DMS153 treated with DMSO at 0.1 percent for 48 hours (cell line): Measurements from ENCODE around the gene KRTDAP.

Source experiments
- DNase-seq: peaks from one replicate; lab custom pipeline; 2025; ENCODE audit not compliant: unreplicated experiment; lab: John Stamatoyannopoulos, UW

The KRTDAP gene, protein sequence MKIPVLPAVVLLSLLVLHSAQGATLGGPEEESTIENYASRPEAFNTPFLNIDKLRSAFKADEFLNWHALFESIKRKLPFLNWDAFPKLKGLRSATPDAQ

DNA sequence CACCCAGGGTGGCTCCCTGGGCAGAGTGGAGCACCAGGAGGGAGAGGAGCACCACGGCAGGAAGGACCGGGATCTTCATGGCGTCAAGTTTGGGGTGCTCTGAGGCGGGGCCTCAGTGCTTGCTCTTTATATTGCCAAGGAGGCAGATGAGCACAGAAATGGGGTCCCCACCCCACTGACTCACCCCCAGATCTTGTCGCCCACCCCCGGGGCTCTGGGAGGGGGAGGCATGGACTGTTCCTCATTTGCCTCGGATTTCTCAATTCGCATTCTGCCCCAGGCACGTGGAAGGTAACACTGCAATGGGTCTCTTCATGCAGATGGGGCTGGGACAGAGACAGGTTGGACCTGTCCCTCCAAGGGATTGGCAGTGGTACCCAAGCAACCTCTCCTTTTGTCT, at the start of gene KRTDAP:
TSS of gene KRTDAP (minus strand) at position 101 of the 400 bp plus-strand sequence. CDS start at position 79, 22 bp downstream.
- DNase-seq: no peak

DNA sequence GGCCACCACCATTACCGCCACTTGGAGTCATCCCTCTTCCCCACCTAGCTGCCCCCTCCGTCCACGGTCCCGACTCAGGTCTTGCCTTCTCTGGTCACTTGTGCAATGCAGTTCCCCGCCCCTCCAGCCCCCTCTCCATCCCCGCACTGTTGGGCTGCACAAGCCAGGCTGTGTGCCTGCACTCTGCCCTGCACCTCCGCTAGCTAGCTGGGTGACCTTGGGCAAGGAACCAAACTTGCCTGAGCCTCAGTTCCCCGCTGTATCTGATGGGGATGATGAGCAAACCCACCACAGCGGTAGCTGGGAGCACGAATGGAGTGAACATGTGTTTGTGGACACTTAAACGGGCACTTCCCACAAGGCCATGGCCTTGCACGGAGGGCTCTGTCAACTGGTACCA, 49.6 kb upstream of the KRTDAP start:
- DNase-seq: no peak

DNA sequence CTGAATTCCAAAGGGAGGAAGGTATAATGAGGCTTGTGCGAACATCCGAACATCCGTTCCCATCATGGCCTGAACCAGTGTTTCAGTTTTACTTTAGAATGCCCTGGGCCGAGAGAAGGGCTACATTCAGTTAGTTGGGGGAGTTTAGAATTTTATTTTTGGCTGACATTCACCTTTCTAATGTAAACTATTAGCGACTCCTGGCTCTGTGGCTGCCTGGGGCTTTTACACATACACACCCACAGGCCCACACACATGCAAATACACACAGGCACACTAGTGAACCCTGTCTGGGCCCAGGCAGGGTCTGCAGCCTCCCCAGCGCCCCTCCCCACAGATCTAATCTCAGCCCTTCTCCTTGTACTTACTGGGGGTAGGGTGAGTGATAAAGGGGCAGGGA, 49.0 kb upstream of the KRTDAP start:
- no peak for DNase-seq

DNA sequence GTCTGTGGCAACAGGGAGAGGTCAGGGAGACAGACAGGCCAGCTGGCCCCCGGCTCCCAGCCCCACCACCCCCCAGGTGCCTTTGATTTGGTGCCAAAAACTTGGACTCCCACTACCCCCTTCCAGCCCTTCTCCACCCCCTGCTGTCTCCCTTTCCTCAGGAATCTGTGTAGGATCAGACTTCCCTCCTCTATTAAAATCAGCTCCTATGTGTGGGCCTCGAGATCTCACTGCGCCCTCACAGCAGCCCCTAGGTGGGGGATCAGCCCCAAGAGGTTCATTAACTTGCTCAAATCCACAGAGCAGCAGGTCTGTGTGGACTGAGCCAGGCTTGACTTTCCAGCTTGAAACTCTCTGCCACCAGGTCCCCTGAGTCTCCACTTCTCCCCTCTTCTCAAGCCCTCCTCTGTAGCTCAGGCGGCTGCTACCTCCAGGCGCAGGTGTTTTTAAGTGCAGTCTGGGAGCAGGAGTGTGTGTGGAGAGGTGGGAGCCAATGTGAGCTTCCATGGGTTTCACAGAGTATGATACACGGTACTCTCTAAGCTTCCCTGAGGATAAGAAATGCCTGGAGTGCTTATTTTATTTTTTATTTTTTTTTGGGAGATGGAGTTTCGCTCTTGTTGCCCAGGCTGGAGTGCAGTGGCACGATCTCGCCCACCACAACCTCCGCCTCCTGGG, 44.7 kb upstream of the KRTDAP start:
- no peak for DNase-seq

DNA sequence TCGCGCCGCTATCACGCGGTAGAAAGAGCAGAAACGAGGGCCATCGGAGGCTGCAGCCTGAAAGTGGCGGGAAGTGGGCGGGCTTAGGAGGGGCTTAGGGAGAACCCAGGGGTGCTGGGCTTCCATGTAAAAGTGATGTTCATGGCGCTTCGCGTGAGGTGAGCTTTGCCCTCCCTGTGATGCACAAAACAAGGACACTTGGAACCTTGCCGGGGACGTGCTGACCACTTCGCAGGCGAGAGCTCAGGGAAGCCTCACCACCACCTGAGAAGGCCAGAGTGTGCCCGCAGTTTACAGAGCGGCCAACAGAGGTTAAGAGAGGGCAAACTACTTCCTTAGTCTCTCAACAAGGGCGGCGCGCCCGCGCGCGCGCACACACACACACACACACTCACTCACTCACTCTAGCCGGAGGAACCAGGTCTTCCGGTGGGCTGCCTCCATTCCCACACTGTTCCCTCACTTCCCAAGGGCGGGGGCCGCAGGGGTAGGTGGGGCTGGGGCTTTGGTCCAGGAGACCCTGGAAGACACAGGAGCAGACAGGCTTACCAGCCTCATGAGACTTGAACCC, 43.6 kb upstream of the KRTDAP start:
- DNase-seq: no peak

DNA sequence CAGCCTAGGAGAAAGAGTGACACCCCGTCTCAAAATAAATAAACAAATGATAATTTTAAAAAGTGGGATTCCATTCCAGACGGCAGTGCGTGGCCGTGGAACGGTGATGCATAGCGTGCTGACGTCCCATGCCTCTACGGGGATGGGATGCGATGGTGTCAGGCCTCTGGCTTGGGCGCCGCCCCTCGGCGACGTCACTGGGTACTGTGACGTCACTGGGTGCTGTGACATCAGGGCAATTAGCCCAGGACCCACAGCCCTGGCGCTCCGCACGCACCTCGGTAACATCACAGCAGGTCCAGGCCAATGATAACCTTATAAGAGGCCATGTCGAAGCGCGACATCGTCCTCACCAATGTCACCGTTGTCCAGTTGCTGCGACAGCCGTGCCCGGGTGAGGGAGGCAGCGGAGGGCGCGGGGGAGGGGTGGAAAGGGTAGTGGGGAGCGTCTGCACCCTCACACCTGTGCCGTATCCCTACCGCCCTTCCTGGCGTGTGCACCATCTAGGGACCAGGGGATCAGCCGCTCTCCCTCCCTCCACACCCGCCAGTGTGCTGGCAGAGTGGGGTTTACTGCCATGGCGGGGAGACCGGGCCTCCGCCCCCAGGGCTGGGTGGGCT, 43.0 kb upstream of the KRTDAP start, which contains the start of gene GAPDHS:
TSS of gene GAPDHS (plus strand) at position 256 of the 621 bp plus-strand sequence. CDS start at position 328, 72 bp downstream.
- DNase-seq: no peak

DNA sequence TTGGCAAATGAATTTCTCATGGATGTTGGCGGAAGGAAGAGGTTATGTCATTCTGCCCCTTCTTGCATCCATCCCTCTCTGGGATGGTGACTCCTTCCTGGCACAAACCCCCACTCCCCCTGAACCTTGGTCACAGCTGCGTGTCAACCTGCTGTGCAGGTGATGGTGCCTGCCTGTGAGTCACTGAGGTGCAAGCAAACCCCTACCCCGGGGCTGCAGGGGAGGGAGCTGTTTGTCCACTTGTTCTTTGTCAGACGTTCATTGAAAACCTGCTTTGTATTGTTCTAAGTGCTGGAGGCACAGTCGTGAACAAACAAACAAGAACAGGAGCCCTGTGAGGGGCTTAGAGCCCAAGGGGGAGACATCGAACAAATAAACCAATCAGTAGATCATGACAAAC, 41.0 kb upstream of the KRTDAP start:
- no peak for DNase-seq

DNA sequence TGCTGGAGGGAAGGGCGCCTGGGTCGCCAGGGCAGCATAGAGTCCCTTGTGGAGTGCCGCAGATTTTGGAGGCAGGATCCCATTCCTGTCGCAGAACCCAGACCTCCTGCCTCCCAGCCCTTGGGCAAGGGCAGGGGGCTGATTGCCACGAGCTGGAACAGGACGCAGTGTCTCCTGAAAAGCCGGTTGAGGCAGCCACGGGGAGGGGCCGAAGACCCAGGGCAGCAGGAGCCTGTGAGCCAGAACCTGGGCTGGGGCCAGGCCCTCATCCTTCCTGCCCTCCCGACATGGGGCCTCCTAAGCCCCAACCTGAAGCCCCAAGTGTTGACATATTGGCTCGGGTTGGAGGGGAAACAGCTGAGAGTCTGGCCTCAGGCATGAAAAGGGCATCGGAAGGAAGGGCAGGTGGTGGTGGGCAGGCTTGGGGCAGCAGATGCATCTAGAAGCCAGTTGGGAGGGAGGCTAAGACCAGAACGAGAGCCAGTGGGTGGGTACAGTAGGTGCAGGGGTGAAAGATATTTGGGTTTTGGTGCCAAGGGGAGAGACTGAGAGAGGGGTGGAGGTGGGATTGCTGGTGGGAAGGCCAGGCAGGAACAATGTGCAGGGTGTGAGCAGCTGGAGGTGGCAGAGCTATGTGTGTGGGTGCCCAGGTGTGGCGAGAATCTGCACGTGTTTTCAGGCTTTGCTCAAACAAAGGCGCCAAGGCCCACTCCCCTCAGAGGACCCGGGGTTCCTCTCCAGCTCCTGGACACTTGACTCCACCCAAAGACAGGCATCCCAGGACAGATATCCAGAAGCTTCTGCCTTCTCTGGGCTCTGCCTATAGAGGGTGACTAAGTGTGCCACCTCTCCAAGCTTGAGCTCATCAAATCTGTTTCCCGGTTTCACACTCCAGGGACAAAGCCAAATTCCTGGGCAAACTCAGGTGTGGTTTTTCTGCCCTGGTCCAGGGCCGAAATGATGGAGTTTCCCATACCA, 39.3 kb upstream of the KRTDAP start:
- no peak for DNase-seq

DNA sequence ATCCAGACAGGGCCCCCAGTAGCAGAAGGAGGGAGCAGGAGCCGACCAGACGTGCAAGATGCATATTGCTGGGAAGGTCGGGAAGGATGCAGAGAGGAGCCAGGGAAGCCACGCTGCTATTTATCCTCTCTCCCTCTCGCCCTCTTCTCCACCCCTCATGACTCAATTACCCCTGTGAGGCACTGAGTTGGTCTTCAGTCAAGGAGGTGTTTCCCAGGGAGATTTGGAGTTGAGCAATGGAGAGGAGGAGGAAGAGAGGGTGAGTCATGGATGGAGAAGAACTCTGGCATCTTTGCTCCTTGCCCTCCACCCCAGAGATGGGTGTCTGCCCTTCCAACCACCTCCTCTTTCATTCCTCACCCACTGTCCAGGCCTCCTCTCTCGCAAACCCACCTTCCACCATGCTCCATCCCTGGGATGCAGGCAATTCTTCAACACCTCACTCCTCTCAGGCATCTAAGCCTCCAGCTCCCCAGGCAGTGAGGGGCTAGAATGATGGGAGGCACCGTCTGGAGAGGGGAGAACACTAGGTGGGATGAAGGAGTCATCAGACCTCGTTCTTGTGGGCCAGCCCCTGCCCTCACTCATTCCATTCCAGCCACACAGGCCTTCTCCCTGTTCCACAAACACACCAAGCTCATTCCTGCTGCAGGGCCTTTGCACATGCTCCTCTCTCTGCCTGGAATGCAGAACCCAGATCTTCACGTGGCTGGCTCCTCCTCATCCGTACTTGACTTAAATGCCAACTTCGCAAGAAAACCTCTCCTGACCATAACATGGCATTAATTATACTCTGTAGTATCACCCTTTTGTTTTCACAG, 38.2 kb upstream of the KRTDAP start, which contains the start of gene SBSN:
TSS of gene SBSN (minus strand) at position 94 of the 821 bp plus-strand sequence. CDS start at position 64, 30 bp downstream.
- no peak for DNase-seq

DNA sequence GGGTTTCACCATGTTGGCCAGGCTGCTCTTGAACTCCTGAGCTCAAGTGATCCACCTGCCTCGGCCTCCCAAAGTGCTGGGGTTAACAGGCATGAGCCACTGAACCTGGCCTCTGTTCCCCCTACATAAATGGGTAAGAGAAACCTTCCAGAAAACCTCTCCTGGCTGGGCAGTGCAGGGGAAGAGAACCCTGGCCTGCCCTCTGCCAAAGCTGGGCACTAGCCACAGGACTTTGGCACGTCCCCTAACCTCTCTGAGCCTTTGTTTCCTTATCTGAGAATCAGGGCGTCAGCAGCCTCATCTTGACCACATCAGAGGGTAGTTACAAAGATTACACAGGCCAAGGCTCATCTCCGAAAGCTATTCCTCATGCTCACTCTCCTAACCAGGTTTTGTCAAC, 35.6 kb upstream of the KRTDAP start:
- no peak for DNase-seq

DNA sequence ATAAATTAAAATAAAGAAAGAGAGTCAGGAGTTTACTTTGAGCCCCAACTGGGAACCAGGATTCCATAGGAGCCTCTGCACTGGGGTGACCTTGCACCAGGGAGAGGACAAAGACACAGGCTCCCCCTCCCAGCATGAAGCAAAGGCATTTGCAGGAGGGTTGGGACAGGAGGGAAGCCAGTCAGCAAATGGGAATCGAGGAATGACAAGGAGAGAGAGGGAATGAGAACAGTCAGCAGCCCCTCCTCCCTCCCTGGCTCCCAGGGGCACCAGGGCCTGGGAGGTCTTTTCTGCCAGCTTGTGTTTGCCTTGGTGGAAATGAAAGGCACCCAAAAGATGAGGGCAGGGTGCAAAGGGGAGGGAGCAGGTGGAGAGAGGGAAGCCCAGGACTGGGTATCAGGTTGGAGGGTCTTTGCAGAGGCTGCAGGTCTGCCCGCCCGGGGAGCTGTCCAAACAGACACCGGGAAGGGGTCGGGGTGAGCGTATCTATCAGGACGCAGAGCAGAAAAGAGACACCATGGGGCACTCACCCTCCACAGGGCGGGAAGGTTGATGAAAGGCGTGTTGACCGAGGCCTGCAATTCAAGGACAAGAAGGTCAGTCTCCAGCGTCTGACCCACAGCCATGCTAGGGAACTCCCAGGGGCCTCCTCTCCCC, 34.0 kb upstream of the KRTDAP start:
- no peak for DNase-seq

DNA sequence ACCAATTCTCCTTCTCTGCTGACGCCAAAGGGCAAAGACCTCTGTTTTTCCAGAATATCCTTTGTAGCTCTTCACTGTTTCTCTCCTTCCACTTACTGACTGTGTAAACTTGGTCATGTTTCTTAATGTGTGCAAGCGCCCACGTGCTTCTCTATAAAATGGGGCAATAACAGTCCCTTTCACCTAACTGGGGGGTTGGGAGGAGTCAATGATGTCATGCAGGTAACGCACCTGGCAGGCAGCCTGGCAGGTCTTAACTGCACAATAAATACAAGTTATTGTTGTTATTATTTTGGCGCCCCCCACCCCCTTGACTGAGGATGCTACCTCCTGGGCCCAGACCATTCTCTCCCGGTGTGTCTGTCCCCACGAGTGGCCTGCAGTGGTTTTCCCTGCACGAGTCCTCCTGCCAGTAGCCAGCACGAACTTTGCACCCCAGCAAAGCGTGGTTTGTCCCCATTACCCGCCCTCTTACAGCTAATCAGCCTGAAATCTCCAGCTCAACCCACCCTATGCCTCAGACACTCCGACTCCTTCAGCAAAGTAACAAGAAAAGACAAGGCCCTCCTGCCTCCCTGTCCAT, 32.6 kb upstream of the KRTDAP start:
- no peak for DNase-seq

DNA sequence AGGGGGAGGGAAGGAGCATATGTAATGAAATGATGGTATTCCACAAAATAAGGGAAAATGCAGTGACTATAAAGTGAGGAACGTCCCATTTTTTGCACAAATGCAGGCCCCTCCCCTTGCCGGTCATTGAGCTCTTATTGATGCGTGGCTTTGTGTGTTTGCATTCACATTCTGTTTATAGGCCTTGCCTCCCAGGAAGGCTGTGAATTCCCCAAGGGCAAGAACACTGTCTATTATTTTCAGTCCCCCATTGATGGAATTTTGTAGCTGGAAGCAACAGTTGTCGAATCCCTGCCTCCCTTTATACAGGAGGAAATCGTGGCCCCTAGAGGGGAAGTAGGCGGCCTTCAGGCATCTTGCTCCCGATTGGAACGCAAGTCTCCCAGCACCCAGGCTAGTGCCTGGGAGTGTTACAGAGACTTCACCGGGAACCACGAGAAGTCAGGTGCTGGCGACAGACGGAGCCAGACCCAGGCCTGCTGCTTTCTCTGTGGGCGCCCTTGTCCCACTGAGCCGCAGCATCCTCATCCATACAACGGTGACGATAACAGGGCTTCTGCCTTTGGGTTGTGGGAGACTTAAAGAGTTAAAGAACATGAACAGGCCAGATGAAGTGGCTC, 31.0 kb upstream of the KRTDAP start:
- no peak for DNase-seq

DNA sequence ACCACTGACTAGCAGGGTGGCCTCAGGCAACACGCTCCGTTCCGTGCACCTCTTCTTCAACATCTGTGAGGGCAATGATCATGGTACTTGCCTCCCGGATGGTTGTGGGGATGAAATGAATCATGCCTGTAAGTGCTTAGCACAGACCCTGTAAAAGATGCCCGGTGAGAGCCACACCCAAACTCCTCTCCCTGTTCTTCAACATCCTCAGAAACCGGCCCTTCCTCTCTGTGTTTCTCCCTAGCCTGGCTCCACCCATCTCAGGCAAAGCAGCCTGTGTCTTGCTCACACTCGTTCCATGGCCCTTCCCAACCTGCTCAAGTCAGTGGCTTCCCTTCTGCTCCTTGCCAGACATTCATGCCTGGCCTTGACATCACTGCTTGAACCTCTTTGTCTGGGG, 29.0 kb upstream of the KRTDAP start:
- no peak for DNase-seq

DNA sequence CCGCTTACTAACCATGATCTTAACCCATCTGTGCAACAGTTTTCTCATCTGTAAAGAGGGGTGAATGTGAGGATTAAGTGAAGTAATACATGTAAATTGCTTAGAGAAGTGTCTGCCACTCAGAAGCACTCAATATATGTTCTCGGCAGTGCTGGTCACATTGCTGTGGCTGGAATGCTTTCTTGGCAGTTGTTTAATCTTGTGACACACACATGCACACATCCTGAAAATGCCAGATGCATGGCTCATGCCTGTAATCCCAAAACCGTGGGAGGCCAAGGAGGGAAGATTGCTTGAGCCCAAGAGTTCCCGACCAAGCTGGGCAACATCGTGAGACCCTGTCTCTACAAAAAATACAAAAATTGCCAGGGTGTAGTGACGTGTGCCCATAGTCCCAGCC, 28.0 kb upstream of the KRTDAP start:
- DNase-seq: no peak

DNA sequence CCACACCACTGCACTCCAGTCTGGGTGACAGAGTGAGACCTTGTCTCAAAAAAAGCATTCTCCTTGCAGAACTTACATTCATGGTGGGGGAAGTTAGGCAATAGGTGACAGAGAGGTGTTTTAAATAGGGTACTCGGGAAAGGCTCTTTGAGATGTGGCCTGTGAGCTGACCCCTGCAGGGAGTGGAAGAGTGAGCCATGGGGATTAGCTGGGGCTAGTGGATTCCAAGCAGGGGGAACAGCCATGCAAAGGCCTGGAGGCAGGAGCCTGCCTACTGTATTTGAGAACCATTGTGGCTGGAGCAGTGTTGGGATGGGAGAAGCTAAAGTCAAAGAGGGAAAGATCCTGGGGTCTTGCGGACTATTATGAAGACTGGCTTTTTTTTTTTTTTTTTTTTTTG, 27.1 kb upstream of the KRTDAP start:
- no peak for DNase-seq

DNA sequence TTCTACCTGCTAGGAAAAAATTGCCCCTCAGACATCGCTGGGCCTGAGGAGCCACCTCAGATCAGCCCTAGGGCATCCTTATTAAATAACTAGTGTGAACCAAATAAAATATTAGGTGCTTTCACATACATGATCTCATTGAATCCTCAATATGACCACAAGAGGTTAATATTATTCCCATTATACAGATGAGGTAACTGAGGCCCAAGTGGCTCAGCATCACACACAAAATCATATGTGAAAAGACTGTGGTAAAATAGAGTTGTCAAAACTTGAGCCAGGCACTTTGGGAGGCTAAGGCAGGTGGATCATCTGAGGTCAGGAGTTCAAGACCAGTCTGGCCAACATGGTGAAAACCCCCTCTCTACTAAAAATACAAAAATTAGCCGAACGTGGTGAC, 26.0 kb upstream of the KRTDAP start:
- DNase-seq: no peak

DNA sequence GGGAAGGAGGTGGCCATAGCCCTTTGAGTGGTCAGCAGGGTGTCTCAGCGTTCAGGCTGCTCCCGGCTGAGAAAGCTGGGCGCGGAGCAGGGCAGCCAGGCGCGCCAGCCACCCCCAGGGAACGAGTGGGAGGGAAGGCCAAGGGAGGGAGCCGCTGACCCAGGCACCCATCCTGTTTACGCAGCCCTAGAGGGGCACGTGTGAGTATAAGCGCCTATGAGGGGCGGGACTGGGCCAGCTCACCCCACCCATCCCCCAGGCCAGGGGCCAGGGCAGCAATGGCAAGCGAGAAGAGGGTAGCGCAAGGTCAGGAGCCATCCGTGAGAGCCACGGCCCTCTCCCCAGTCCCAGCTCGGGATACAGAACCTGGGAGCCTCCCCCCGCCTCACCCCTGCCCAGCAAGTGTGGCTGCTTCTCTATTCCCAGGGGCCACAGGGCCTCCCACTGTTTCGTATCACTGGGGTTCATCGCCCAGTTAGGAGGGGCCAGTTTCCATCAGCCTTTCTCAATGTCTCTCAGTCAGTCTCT, 24.1 kb upstream of the KRTDAP start:
- DNase-seq: no peak
